GM12872 (cell line): ENCODE measurements around the gene ALDH16A1.

ENCODE experiments used
- CTCF ChIP-seq: IDR thresholded peaks from 3 replicates; pipeline ENCODE4 v1.5.1; 2011; ENCODE audit warnings: low read depth, mild to moderate bottlenecking, low read length, moderate library complexity; ENCODE audit not compliant: insufficient read depth

ALDH16A1 gene

GRCh38 chr19:49413348-49413747 is 39.7 kb upstream of the ALDH16A1 start:
- no peak for TF ChIP-seq CTCF

GRCh38 chr19:49414256-49414655 is 38.8 kb upstream of the ALDH16A1 start:
- no peak for TF ChIP-seq CTCF

GRCh38 chr19:49415102-49415809 is 37.8 kb upstream of the ALDH16A1 start:
- TF ChIP-seq CTCF: no peak

GRCh38 chr19:49415810-49416200 is 37.2 kb upstream of the ALDH16A1 start:
- TF ChIP-seq CTCF: no peak

GRCh38 chr19:49417088-49417487 is 35.9 kb upstream of the ALDH16A1 start:
- TF ChIP-seq CTCF: no peak

GRCh38 chr19:49418511-49418910 is 34.5 kb upstream of the ALDH16A1 start:
- no peak for TF ChIP-seq CTCF

GRCh38 chr19:49419173-49419572 is 33.9 kb upstream of the ALDH16A1 start:
- TF ChIP-seq CTCF: no peak
